KMS-11 (cell line): Measurements from ENCODE around the gene ZIC5.
"Not testable (repeated sequence)": the region's sequence is repeated elsewhere in the genome, so short reads cannot be mapped to it uniquely, and the experiment has no call there.

Source experiments
- H2AFZ ChIP-seq: fragments of 200-600 bp; sonication (generic); 2 replicates; pipeline ENCODE4 v1.6.1; 2016; ENCODE audit warnings: antibody characterized with exemption, mixed run types, low read depth
- H3K27ac ChIP-seq: fragments of 200-600 bp; sonication (generic); 2 replicates; pipeline ENCODE4 v1.6.1; 2016; ENCODE audit warnings: mild to moderate bottlenecking, mixed run types
- H3K27me3 ChIP-seq: fragments of 200-600 bp; sonication (generic); 2 replicates; pipeline ENCODE4 v1.6.1; 2017; ENCODE audit warnings: mild to moderate bottlenecking, low read depth, mixed run types, moderate library complexity; ENCODE audit not compliant: insufficient read depth
- H3K36me3 ChIP-seq: fragments of 200-600 bp; sonication (generic); 2 replicates; pipeline ENCODE4 v1.6.1; 2017; ENCODE audit warnings: mild to moderate bottlenecking, mixed run types; ENCODE audit not compliant: insufficient read depth
- H3K4me1 ChIP-seq: fragments of 200-600 bp; sonication (generic); 2 replicates; pipeline ENCODE4 v1.6.1; 2016; ENCODE audit warnings: mild to moderate bottlenecking, low read depth, mixed run types; ENCODE audit not compliant: poor library complexity, severe bottlenecking
- H3K4me2 ChIP-seq: fragments of 200-600 bp; sonication (generic); 2 replicates; pipeline ENCODE4 v1.7.0; 2016; ENCODE audit warnings: mild to moderate bottlenecking, mixed run types
- H3K4me3 ChIP-seq: fragments of 200-600 bp; sonication (generic); IDR thresholded peaks from 2 replicates; pipeline ENCODE4 v1.6.1; 2017; ENCODE audit warnings: low read depth, low read length, mixed read lengths; ENCODE audit not compliant: insufficient read depth
- H3K79me2 ChIP-seq: fragments of 200-600 bp; sonication (generic); 2 replicates; pipeline ENCODE4 v1.6.1; 2016; ENCODE audit warnings: low read depth, mixed run types; ENCODE audit not compliant: insufficient read depth
- H3K9ac ChIP-seq: fragments of 200-600 bp; sonication (generic); 2 replicates; pipeline ENCODE4 v1.6.1; 2016; ENCODE audit warnings: mild to moderate bottlenecking, mixed run types
- H4K20me1 ChIP-seq: fragments of 200-600 bp; sonication (generic); 2 replicates; pipeline ENCODE4 v1.6.1; 2016; ENCODE audit warnings: mild to moderate bottlenecking, mixed run types; ENCODE audit not compliant: insufficient read depth
- TF ChIP-seq, protein P1 (sequence below): fragments of 200-600 bp; sonication (generic); conservative IDR thresholded peaks from 2 replicates; pipeline ENCODE4 v1.6.1; 2017; ENCODE audit warnings: low read depth, mild to moderate bottlenecking, antibody characterized with exemption, low read length, moderate library complexity, mixed read lengths

Gene ZIC5

DNA sequence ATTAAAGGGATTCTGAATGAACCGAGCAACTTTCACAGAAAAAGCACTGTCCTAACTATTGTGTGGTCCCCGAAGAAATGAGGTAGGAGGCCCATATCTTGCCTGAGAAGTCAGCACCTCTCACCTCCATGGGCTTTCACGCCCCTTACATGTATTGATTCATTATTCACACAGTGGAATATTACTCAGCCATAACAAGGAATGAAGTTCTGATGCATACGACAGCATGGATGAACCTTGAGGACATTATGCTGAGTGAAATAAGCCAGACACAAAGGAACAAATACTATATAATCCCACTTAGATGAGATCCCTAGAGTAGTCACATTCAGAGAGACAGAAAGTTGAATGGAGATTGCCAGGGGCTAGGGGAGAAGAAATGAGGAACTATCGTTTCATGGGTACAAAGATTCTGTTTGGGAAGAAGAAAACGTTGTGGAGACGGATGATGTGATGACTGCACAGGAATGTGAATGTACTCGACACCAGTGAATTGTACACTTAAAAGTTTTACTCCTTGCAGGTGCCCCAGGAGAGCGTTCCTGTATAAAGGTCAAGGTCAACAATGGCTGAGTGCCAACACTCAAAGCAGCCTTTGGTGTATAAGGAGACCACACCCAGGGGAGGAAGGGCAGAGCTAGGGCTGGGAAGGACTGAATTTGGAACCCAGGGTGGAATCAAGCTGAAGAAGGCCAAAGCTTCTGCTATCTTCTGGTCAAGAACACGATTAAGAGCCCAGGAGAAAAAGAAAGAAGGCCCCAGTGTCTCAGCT lies 22.5 kb downstream of the ZIC5 start:
- H2AFZ ChIP-seq, result no peak overlapping the region
- no peak overlapping the region for H3K9ac ChIP-seq
- H3K79me2 ChIP-seq, result no peaks in the 10 kb centered on the region
- no peak overlapping the region for H3K4me3 ChIP-seq
- TF ChIP-seq, protein P1, sequence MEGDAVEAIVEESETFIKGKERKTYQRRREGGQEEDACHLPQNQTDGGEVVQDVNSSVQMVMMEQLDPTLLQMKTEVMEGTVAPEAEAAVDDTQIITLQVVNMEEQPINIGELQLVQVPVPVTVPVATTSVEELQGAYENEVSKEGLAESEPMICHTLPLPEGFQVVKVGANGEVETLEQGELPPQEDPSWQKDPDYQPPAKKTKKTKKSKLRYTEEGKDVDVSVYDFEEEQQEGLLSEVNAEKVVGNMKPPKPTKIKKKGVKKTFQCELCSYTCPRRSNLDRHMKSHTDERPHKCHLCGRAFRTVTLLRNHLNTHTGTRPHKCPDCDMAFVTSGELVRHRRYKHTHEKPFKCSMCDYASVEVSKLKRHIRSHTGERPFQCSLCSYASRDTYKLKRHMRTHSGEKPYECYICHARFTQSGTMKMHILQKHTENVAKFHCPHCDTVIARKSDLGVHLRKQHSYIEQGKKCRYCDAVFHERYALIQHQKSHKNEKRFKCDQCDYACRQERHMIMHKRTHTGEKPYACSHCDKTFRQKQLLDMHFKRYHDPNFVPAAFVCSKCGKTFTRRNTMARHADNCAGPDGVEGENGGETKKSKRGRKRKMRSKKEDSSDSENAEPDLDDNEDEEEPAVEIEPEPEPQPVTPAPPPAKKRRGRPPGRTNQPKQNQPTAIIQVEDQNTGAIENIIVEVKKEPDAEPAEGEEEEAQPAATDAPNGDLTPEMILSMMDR, result no peak
- H3K4me1 ChIP-seq, result no peaks in the 10 kb centered on the region
- H3K27me3 ChIP-seq, result no peaks in the 10 kb centered on the region
- H3K36me3 ChIP-seq, result no peaks in the 10 kb centered on the region
- H3K4me2 ChIP-seq, result no peak overlapping the region
- H3K27ac ChIP-seq, result no peak overlapping the region
- H4K20me1 ChIP-seq, result no peaks in the 10 kb centered on the region

DNA sequence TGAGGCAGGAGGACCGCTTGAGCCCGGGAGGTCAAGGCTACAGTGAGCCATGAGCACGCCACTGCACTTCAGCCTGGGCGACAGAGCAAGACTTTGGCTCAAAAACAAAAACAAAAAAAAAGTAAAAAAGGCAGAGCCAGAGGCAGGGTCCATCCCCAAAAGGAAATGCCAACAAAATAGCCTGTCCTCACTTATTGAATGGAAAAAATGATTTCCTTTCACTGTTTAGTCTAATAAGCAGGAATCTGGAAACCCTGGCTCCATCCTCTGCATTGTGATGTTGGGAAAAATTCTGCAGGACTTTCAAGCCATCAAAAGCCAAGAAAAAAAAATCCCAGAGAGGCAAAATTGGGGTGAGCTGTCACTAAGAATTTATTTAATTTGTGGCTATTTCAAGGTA lies 23.2 kb downstream of the ZIC5 start:
- H3K27me3 ChIP-seq, result no peaks in the 10 kb centered on the region
- no peak overlapping the region for H3K27ac ChIP-seq

DNA sequence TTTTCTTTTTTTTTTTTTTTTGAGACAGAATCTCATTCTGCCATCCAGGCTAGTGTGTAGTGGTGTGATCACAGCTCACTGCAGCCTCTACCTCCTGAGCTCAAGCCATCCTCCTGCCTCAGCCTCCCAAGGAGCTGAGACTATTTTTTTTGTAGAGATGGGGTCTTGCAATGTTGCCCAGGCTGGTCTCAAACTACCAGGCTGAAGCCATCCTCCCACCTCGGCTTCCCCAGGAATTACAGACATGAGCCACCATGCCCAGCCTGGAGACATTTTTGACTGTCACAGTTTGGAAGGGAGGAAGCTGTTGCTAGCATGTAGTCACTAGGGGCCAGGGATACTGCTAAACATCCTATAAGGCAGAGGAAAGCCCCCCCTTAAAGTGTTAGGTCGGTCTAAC lies 23.9 kb downstream of the ZIC5 start:
- Histone ChIP-seq H3K27me3 (no peaks in the 10 kb centered on the region), H3K36me3 (no peaks in the 10 kb centered on the region), H4K20me1 (no peaks in the 10 kb centered on the region), H3K4me2 (no peak overlapping the region), H3K4me3 (no peak overlapping the region), H3K27ac (no peak overlapping the region), H2AFZ (no peak overlapping the region), H3K4me1 (no peaks in the 10 kb centered on the region), H3K79me2 (no peaks in the 10 kb centered on the region), H3K9ac (no peak overlapping the region)
- TF ChIP-seq, protein P1, result no peak

More for the DNA sequence above, 23.2 kb downstream of the ZIC5 start:
- H4K20me1 ChIP-seq, result no peaks in the 10 kb centered on the region
- no peak overlapping the region for H3K4me2 ChIP-seq
- H3K9ac ChIP-seq, result no peak overlapping the region
- H3K4me1 ChIP-seq, result no peaks in the 10 kb centered on the region
- TF ChIP-seq, protein P1, result no peak
- H3K4me3 ChIP-seq, result no peak overlapping the region
- no peak overlapping the region for H2AFZ ChIP-seq
- H3K79me2 ChIP-seq, result no peaks in the 10 kb centered on the region
- H3K36me3 ChIP-seq, result no peaks in the 10 kb centered on the region

DNA sequence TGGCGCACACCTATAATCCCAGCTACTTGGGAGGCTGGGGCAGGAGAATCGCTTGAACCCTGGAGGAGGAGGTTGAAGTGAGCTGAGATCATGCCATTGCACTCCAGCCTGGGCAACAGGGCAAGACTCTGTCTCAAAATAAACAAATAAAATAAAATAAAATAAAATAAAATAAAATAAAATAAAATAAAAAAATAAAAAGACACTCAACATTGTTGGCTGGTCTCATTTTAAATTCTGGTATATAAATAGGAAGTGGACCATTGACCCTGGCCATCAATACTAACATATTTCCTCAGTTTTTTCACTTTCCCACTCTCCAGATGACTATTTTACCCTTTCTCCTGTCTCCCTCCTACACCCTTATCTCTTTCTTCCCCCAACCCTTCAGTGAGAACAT lies 26.1 kb downstream of the ZIC5 start:
- not testable (repeated sequence) for H3K4me3 ChIP-seq, H3K4me1 ChIP-seq, H2AFZ ChIP-seq, H3K79me2 ChIP-seq, H3K9ac ChIP-seq, H3K27me3 ChIP-seq, H3K4me2 ChIP-seq, H3K36me3 ChIP-seq, H4K20me1 ChIP-seq, H3K27ac ChIP-seq

DNA sequence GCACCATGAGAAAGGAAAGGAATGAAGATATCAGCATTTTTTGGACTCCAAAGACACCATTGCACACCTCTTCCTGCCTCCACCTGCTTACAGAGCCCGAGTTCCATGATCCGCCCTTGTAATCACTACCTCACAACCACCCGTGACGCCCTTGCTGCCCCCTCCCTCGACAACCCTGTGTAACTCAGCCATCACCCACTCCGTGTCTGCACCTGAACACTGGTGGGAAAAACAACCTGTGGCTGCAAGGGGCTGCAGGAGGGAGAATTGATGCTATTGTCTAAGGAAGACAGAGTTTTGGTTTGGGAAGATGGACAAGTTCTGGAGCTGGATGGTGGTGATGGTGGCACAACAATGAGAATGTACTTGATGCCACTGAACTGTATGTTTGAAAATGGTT lies 27.0 kb downstream of the ZIC5 start:
- H4K20me1 ChIP-seq, result no peaks in the 10 kb centered on the region
- H3K9ac ChIP-seq, result no peak overlapping the region
- H2AFZ ChIP-seq, result no peak overlapping the region
- no peaks in the 10 kb centered on the region for H3K4me1 ChIP-seq
- H3K4me2 ChIP-seq, result no peak overlapping the region
- no peaks in the 10 kb centered on the region for H3K36me3 ChIP-seq
- H3K27me3 ChIP-seq, result no peaks in the 10 kb centered on the region
- no peaks in the 10 kb centered on the region for H3K79me2 ChIP-seq
- TF ChIP-seq, protein P1, result no peak
- H3K4me3 ChIP-seq, result no peak overlapping the region
- H3K27ac ChIP-seq, result no peak overlapping the region
